ENCODE data around the gene PHLDA3. TPM values are rescaled to one million over a fixed set of nuclear protein-coding genes. Genes with fewer than 3 reads are reported as not detected.
A peak's percentile ranks its signal among the peaks of the same experiment; 100 is the strongest.

Gene PHLDA3
- total and polyA plus RNA-seq, 2 donors (not counting 1 experiment from before 2014, with no cell fraction given): 26.5 to 141 TPM

- peaks cover 83% of the 10 kb centered on the region for H3K79me2 ChIP-seq (ENCODE audit: control insufficient read depth, insufficient read depth, low read length)
- peaks cover 29% of the 10 kb centered on the region for H3K4me1 ChIP-seq (ENCODE audit: control insufficient read depth, extremely low read depth, insufficient read depth, low read length)
- no peak overlapping the region for H2AFZ ChIP-seq (ENCODE audit: low read length)
- H3K27ac ChIP-seq (ENCODE audit: insufficient read depth, low read length): peak overlapping the region; percentile 95
- no peaks in the 10 kb centered on the region for H4K20me1 ChIP-seq (ENCODE audit: control insufficient read depth, extremely low read depth, insufficient read depth, low read length)
- no peaks in the 10 kb centered on the region for H3K27me3 ChIP-seq (ENCODE audit: control insufficient read depth, insufficient read depth, low read length)
- H3K9ac ChIP-seq (ENCODE audit: insufficient read depth, low read length): no peak overlapping the region
- peaks cover 10% of the 10 kb centered on the region for H3K36me3 ChIP-seq (ENCODE audit: control insufficient read depth, insufficient read depth, low read length)
- peak overlapping the region; percentile 9 for H3K4me2 ChIP-seq (ENCODE audit: extremely low read depth, insufficient read depth, low read length)
- DNase-seq (ENCODE audit: low read depth in 2 of 2): no peak
- no peaks in the 10 kb centered on the region for H3K9me3 ChIP-seq (ENCODE audit: control insufficient read depth, insufficient read depth, low read depth, low read length)
- no peak overlapping the region for H3K4me3 ChIP-seq (replicated peaks in 1 of 4; ENCODE audit: control extremely low read depth in 1 of 4, insufficient read depth in 1 of 4, low read depth in 3 of 4, low read length in 4 of 4)
- TF ChIP-seq CTCF (conservative IDR thresholded peaks at IDR 0.05 in 1 of 2, IDR thresholded peaks at IDR 0.05 in 1 of 2; ENCODE audit: low read depth in 1 of 2, low read length in 2 of 2) (no peak), EZH2 (IDR thresholded peaks at IDR 0.05; ENCODE audit: low read length, missing control alignments) (no peak)
Observed at GRCh38 chr1:201501812-201502510, 33.0 kb upstream of the PHLDA3 start.

- Histone ChIP-seq H3K4me1 (ENCODE audit: control insufficient read depth, extremely low read depth, insufficient read depth, low read length) (peaks cover 35% of the 10 kb centered on the region), H3K79me2 (ENCODE audit: control insufficient read depth, insufficient read depth, low read length) (peaks cover 82% of the 10 kb centered on the region), H3K27me3 (ENCODE audit: control insufficient read depth, insufficient read depth, low read length) (no peaks in the 10 kb centered on the region), H4K20me1 (ENCODE audit: control insufficient read depth, extremely low read depth, insufficient read depth, low read length) (no peaks in the 10 kb centered on the region), H3K4me3 (replicated peaks in 1 of 4; ENCODE audit: control extremely low read depth in 1 of 4, insufficient read depth in 1 of 4, low read depth in 3 of 4, low read length in 4 of 4) (no peak overlapping the region), H3K36me3 (ENCODE audit: control insufficient read depth, insufficient read depth, low read length) (peaks cover 10% of the 10 kb centered on the region), H3K9me3 (ENCODE audit: control insufficient read depth, insufficient read depth, low read depth, low read length) (no peaks in the 10 kb centered on the region), H3K4me2 (ENCODE audit: extremely low read depth, insufficient read depth, low read length) (peak overlapping the region; percentile 7), H2AFZ (ENCODE audit: low read length) (no peak overlapping the region), H3K9ac (ENCODE audit: insufficient read depth, low read length) (no peak overlapping the region), H3K27ac (ENCODE audit: insufficient read depth, low read length) (peak overlapping the region; percentile 72)
- TF ChIP-seq EZH2 (IDR thresholded peaks at IDR 0.05; ENCODE audit: low read length, missing control alignments): no peak
- TF ChIP-seq CTCF (conservative IDR thresholded peaks at IDR 0.05 in 1 of 2, IDR thresholded peaks at IDR 0.05 in 1 of 2; ENCODE audit: low read depth in 1 of 2, low read length in 2 of 2): no peak
- DNase-seq (ENCODE audit: low read depth in 2 of 2): peak; percentile 69 to 91
Observed at GRCh38 chr1:201501144-201501543, 32.2 kb upstream of the PHLDA3 start.

GRCh38 chr1:201500670-201501120, 31.7 kb upstream of the PHLDA3 start:
- Histone ChIP-seq H2AFZ (ENCODE audit: low read length) (no peak overlapping the region), H3K27ac (ENCODE audit: insufficient read depth, low read length) (peak overlapping the region; percentile 72), H3K4me3 (replicated peaks in 1 of 4; ENCODE audit: control extremely low read depth in 1 of 4, insufficient read depth in 1 of 4, low read depth in 3 of 4, low read length in 4 of 4) (peak overlapping the region in 1 of 4 experiments; percentile 12), H3K9ac (ENCODE audit: insufficient read depth, low read length) (no peak overlapping the region), H3K27me3 (ENCODE audit: control insufficient read depth, insufficient read depth, low read length) (no peaks in the 10 kb centered on the region), H3K4me1 (ENCODE audit: control insufficient read depth, extremely low read depth, insufficient read depth, low read length) (peaks cover 38% of the 10 kb centered on the region), H3K36me3 (ENCODE audit: control insufficient read depth, insufficient read depth, low read length) (peaks cover 10% of the 10 kb centered on the region), H3K9me3 (ENCODE audit: control insufficient read depth, insufficient read depth, low read depth, low read length) (no peaks in the 10 kb centered on the region), H3K79me2 (ENCODE audit: control insufficient read depth, insufficient read depth, low read length) (peaks cover 78% of the 10 kb centered on the region), H3K4me2 (ENCODE audit: extremely low read depth, insufficient read depth, low read length) (peak overlapping the region; percentile 11), H4K20me1 (ENCODE audit: control insufficient read depth, extremely low read depth, insufficient read depth, low read length) (no peaks in the 10 kb centered on the region)
- no peak for TF ChIP-seq CTCF (conservative IDR thresholded peaks at IDR 0.05 in 1 of 2, IDR thresholded peaks at IDR 0.05 in 1 of 2; ENCODE audit: low read depth in 1 of 2, low read length in 2 of 2)
- no peak for TF ChIP-seq EZH2 (IDR thresholded peaks at IDR 0.05; ENCODE audit: low read length, missing control alignments)
- DNase-seq (ENCODE audit: low read depth in 2 of 2): peak; percentile 50 to 74

Data from fibroblast of lung (primary cell).